Mesodermal cell (in vitro differentiated cells): ENCODE results near the gene NIPSNAP2.
"Not testable (repeated sequence)": the region's sequence is repeated elsewhere in the genome, so short reads cannot be mapped to it uniquely, and the experiment has no call there.

Experiments
- H3K27ac ChIP-seq: 2 replicates; pipeline ENCODE4 v1.7.0; 2013; ENCODE audit warnings: mild to moderate bottlenecking, low read depth, low read length, moderate library complexity; ENCODE audit not compliant: severe bottlenecking
- H3K36me3 ChIP-seq: 2 replicates; pipeline ENCODE4 v1.7.1; 2013; ENCODE audit warnings: mild to moderate bottlenecking, low read length, moderate library complexity; ENCODE audit not compliant: control insufficient read depth, insufficient read depth
- H3K4me1 ChIP-seq: one replicate; pipeline ENCODE4 v1.7.1; 2013; ENCODE audit warnings: mild to moderate bottlenecking, low read length; ENCODE audit not compliant: insufficient read depth, control insufficient read depth, poor library complexity, severe bottlenecking
- H3K4me3 ChIP-seq: 2 replicates; pipeline ENCODE4 v1.7.0; 2013; ENCODE audit warnings: low read length, control low read depth, mild to moderate bottlenecking; ENCODE audit not compliant: insufficient read depth, poor library complexity, severe bottlenecking; ENCODE audit errors: extremely low read depth
- H3K9me3 ChIP-seq: 2 replicates; pipeline ENCODE4 v1.7.1; 2013; ENCODE audit warnings: mild to moderate bottlenecking, low read length, moderate library complexity; ENCODE audit not compliant: control insufficient read depth
- WGBS, 2 experiments: methylation state at CpG; one replicate each; pipeline ENCODE4 v1.1.5; 2013; ENCODE audit warnings: missing lambda C conversion rate in 2 of 2; ENCODE audit not compliant: insufficient coverage in 2 of 2; 5-methylcytosine and 5-hydroxymethylcytosine counted together

Gene NIPSNAP2

DNA sequence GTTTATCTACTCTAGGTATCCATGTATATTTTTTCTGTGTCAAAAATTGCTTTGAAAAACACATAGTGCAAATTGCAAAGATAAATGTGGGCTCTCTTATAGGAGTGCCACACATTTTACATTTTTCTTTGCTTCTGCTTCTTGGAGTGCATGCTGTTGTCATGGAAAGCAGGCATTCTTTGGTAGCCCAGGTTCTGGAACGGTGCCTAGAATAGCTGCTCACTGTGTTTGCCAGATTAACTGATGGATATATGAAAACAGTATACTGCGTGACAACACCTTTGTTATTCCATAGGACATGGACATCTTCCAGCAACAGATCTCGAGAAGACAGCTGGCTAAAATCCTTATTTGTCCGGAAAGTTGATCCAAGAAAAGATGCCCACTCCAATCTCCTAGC is 13.4 kb downstream of the NIPSNAP2 start:
- Histone ChIP-seq H3K4me3 (no peak overlapping the region), H3K36me3 (peaks cover 47% of the 10 kb centered on the region), H3K27ac (no peak overlapping the region), H3K9me3 (no peaks in the 10 kb centered on the region), H3K4me1 (no peaks in the 10 kb centered on the region)
- WGBS, 2 experiments = 82 to 100% methylated on average over 1 to 2 of the region's 4 CpGs

DNA sequence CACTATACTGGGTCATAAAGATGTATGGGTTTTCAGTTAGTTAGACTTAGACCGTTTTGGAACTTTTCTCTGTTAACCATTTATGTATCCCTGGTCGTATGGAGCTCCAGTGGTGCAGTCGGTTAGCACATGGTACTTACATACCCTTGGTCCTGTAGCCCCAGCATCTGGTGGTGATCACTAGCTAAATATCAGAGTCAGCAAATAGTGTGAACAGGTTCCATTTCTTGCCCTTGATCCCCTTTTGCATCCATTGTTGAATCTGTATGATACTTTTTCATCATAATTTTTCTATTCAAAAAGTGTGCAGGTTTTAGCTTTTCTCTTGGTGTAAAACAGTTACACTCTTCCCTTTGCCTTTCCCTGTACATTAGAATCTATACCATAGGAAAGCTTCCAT is 15.9 kb downstream of the NIPSNAP2 start:
- Histone ChIP-seq H3K9me3 (no peaks in the 10 kb centered on the region), H3K36me3 (peaks cover 69% of the 10 kb centered on the region), H3K27ac (no peak overlapping the region), H3K4me1 (no peaks in the 10 kb centered on the region), H3K4me3 (no peak overlapping the region)
- 100% methylated on average over 2 of the region's 3 CpGs for WGBS, 2 experiments

DNA sequence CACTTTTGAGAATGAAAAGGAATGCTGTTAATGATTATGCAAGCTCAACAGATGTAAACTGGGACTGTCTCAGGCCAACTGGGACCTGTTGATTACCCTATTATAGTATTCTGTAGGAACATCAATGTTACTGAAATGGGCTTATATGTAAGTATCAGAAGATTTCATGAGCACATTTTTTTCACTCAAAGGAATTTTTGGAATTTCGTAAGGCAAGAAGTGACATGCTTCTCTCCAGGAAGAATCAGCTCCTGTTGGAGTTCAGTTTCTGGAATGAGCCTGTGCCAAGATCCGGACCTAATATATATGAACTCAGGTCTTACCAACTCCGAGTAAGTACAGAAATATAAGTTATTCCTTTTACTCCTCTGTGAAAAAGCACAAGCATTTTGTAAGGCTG is 19.2 kb downstream of the NIPSNAP2 start:
- Histone ChIP-seq H3K4me1 (no peaks in the 10 kb centered on the region), H3K4me3 (no peak overlapping the region), H3K36me3 (peaks cover 82% of the 10 kb centered on the region), H3K27ac (no peak overlapping the region), H3K9me3 (no peaks in the 10 kb centered on the region)
- 94 to 100% methylated on average over 2 to 3 of the region's 3 CpGs for WGBS, 2 experiments

DNA sequence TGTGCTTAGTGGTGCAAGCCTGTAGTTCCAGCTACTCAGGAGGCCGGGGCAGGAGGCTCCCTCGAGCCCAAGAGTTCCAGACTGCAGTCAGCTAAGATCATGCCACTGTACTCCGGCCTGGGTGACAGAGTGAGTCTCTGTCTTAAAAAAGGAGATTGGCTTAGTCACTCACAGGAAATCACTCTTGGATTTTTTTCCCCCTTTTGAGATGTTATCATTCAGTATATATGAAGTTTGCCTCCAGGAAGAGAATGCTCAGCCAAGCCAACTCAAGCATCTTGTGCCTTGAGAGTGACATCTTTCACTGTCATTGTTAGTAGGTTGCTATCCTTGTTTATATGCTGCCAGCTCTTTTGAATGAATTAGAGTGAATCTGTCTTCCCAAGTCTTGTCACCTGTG is 28.0 kb downstream of the NIPSNAP2 start:
- H3K27ac ChIP-seq = no peak overlapping the region
- no peaks in the 10 kb centered on the region for H3K4me1 ChIP-seq
- H3K36me3 ChIP-seq = peaks cover 51% of the 10 kb centered on the region
- no peaks in the 10 kb centered on the region for H3K9me3 ChIP-seq
- 50% methylated on average over 2 of the region's 3 CpGs for WGBS, 2 experiments
- H3K4me3 ChIP-seq = no peak overlapping the region

DNA sequence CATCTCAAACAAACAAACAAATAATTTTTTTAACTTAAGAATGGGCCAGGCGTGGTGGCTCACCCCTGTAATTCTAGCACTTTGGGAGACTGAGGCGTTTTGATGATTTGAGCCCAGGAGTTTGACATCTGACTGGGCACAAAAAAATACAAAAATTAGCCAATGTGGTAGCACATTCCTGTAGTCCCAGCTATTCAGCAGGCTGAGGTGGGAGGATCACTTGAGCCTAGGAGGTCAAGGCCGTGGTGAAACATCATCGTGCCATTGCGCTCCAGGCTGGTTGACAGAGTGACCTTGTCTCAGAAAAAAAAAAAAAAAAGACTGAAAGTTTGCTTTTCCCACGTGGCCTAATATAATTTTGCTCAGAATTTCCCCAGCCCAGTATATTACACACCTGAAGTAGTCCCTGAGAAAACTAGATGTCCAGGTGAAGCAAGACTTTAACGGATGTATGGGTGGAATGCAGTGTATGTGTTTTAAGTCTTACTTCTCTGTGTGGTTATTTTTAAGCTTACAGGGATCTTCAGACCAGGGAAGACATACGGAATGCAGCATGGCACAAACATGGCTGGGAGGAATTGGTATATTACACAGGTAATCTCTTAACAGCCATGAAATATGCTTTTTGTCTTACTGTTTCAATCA is 32.6 kb downstream of the NIPSNAP2 start:
- WGBS, 2 experiments = 90 to 94% methylated on average over 4 to 7 of the region's 8 CpGs
- no peak overlapping the region for H3K27ac ChIP-seq
- H3K36me3 ChIP-seq = peaks cover 41% of the 10 kb centered on the region
- no peaks in the 10 kb centered on the region for H3K4me1 ChIP-seq
- H3K9me3 ChIP-seq = no peaks in the 10 kb centered on the region
- no peak overlapping the region for H3K4me3 ChIP-seq

DNA sequence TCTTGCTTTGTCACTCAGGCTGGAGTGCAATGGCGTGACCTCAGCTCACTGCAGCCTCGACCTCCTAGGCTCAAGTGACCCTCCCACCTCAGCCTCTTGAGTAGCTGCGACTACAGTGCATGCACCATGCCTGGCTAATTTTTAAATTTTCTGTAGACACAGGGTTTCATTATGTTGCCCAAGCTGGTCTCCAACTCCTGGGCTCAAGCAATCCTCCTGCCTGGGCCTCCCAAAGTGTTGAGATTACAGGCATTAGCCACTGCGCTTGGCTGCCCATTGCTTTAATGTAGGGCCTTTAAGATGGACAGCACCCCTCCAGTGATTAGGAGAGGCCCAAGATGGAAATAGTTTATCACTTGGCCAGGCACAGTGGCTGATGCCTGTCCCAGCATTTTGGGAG is 39.4 kb downstream of the NIPSNAP2 start:
- H3K27ac ChIP-seq = no peak overlapping the region
- WGBS, 2 experiments = 91 to 93% methylated on average over 4 of the region's 4 CpGs
- H3K36me3 ChIP-seq = peaks cover 7% of the 10 kb centered on the region
- no peaks in the 10 kb centered on the region for H3K9me3 ChIP-seq
- H3K4me3 ChIP-seq = no peak overlapping the region
- no peaks in the 10 kb centered on the region for H3K4me1 ChIP-seq

DNA sequence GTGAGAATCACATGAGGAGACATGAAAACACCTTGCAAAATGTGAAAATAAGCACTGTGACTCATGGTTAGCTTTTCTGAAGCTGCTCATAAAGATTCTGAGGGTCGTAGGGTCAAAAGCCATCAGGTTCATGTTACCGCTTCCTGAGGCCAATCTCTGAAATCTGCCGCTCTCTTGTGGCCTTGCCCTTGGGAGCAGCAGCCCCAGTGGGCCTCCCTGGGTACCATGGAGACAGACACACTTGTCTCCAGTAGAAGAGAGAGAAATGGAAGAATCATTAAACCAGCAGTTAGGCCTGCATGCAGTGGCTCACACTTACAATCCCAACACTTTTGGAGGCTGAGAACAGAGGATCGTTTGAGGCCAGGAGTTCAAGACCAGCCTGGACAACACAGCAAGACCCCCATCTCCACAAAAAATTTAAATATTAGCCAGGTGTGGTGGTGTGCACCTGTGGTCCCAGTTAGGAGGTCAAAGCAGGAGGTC is 42.8 kb downstream of the NIPSNAP2 start:
- no peak overlapping the region for H3K4me3 ChIP-seq
- peaks cover 16% of the 10 kb centered on the region for H3K36me3 ChIP-seq
- 89 to 93% methylated on average over 4 of the region's 4 CpGs for WGBS, 2 experiments
- H3K4me1 ChIP-seq = no peaks in the 10 kb centered on the region
- peak overlapping the region; percentile 10 for H3K27ac ChIP-seq
- no peaks in the 10 kb centered on the region for H3K9me3 ChIP-seq

DNA sequence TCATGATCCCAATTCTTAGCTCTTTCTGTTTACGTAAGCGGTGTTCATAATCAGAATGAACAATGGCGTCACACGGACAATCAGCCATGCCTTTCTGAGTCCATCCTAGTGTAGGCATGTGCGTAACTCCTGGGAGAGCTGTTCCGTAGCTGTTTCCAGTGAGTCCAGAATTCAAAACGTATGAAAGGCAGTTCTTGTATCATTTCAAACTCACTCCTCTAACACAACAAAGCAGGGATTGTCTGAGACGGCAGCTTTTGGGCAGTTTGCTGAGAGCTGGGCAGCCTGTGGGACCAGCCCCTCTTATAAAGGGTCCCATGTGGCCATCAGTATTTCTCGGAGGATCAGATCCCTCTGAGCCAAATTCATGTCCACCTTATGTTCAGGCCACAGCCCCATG is 43.5 kb downstream of the NIPSNAP2 start:
- Histone ChIP-seq H3K4me3 (no peak overlapping the region), H3K4me1 (no peaks in the 10 kb centered on the region), H3K9me3 (no peaks in the 10 kb centered on the region), H3K27ac (no peak overlapping the region), H3K36me3 (peaks cover 21% of the 10 kb centered on the region)
- WGBS, 2 experiments = 92 to 95% methylated on average over 9 of the region's 9 CpGs

DNA sequence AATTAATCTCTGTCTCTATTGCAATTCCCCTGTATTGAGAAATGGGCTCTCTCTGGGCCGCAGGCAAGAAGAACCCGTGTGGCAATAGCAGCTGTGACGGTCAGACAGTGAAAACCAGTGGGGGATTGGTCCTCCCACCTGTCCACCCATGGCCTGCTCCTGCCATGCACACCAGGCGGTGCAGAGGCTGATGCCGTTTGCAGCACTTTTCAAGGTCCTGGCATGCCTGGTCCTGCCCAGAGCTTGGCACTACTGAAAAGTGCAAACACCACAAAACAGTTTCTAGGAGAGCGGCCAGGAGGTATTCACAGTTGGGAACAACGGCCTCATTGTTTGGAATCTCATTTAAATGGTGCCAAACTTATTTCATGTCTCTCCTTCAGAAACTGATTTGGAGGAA is 45.3 kb downstream of the NIPSNAP2 start:
- no peak overlapping the region for H3K4me3 ChIP-seq
- WGBS, 2 experiments = 84 to 93% methylated on average over 3 to 6 of the region's 7 CpGs
- H3K9me3 ChIP-seq = no peaks in the 10 kb centered on the region
- no peaks in the 10 kb centered on the region for H3K4me1 ChIP-seq
- H3K27ac ChIP-seq = no peak overlapping the region
- H3K36me3 ChIP-seq = peaks cover 39% of the 10 kb centered on the region

DNA sequence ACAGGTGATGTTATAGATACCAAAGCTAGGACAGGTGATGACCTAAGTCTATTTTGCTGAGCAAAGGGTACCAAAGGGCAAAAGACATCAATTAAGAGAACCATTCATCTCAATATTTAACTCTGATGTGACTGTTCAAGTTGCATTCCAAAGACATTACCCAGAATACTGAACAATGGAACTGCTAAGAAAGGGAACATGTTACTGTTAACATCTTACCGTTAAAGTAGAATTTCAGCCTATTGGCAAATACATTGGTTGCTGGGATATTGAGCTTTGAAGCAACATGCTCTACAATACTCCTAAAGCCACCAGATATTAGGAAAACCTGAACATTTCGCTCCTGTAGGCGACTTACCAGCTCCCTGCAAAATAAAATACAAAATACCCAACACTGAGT is 52.6 kb downstream of the NIPSNAP2 start:
- peaks cover 87% of the 10 kb centered on the region for H3K36me3 ChIP-seq
- not testable (repeated sequence) for H3K4me1 ChIP-seq, H3K27ac ChIP-seq, H3K9me3 ChIP-seq, H3K4me3 ChIP-seq
- WGBS, 2 experiments = no CpG with 5 or more reads among the region's 3 CpGs

DNA sequence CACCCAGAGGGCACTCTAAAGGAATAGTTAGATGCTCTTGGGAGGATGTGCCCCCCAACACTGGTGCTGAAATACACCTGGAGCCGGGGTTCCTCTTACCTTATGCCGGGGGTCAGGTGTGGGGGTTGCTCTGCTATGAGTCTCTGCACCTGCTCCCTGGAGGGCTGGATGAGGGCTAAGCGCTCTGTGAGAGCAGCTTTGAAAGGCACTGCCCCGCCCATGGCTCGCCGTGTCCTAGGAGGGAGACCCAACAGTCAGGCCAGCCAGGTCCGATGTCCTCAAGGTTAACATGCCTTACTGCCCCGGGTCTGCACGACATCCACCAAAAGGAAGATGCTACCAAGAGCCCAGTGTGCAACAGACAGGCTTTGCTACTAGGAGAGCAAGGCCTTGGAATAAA is 55.1 kb downstream of the NIPSNAP2 start:
- 92 to 93% methylated on average over 8 to 9 of the region's 9 CpGs for WGBS, 2 experiments
- H3K9me3 ChIP-seq = no peaks in the 10 kb centered on the region
- no peak overlapping the region for H3K27ac ChIP-seq
- H3K4me3 ChIP-seq = no peak overlapping the region
- H3K36me3 ChIP-seq = peaks cover 73% of the 10 kb centered on the region
- H3K4me1 ChIP-seq = no peaks in the 10 kb centered on the region
